HepG2 (cell line): Measurements from ENCODE around the gene TOR4A. TPM values are rescaled to one million over a fixed set of nuclear protein-coding genes. Genes with fewer than 3 reads are reported as not detected.
A peak's percentile ranks its signal among the peaks of the same experiment; 100 is the strongest.

Experiments
- CCAR2 ChIP-seq: fragments of 200-400 bp; formaldehyde crosslinking; optimal IDR thresholded peaks from 2 replicates; pipeline ENCODE3; 2018; ENCODE audit warnings: low read depth, mild to moderate bottlenecking, low read length, moderate library complexity
- DMTF1 ChIP-seq: sonication (generic); formaldehyde crosslinking; IDR thresholded peaks from 2 replicates; pipeline ENCODE4 v1.4.0; 2020; ENCODE audit warnings: mild to moderate bottlenecking, missing genetic modification reagents
- GFI1 ChIP-seq: sonication (generic); formaldehyde crosslinking; IDR thresholded peaks from 2 replicates; pipeline ENCODE4 v1.5.0; 2020; ENCODE audit warnings: missing genetic modification reagents, mild to moderate bottlenecking, borderline replicate concordance
- KMT2A ChIP-seq: sonication (generic); formaldehyde crosslinking; IDR thresholded peaks from 2 replicates; pipeline ENCODE4 v1.4.0; 2020; ENCODE audit warnings: missing genetic modification reagents
- LBX2 ChIP-seq: sonication (generic); formaldehyde crosslinking; IDR thresholded peaks from 2 replicates; pipeline ENCODE4 v1.5.0; 2020; ENCODE audit warnings: missing genetic modification reagents, mild to moderate bottlenecking, borderline replicate concordance
- MXD1 ChIP-seq: sonication (generic); formaldehyde crosslinking; IDR thresholded peaks from 2 replicates; pipeline ENCODE4 v1.4.0; 2020; ENCODE audit warnings: mild to moderate bottlenecking, missing genetic modification reagents
- NR2F1 ChIP-seq, 2 experiments: fragments of 450-650 bp in 1 of 2; formaldehyde crosslinking in 1 of 2; IDR thresholded peaks; 2 replicates each; pipeline versions ENCODE4 v1.5.0 to v1.6.1; 2016 to 2020; ENCODE audit warnings: mild to moderate bottlenecking in 1 of 2, missing compliant biosample characterization in 1 of 2, missing genetic modification reagents in 1 of 2, moderate library complexity in 1 of 2
- POLR2A ChIP-seq, 2 experiments: IDR thresholded peaks; 2 replicates each; pipeline ENCODE4 v1.6.1; 2011; ENCODE audit warnings: low read depth in 2 of 2, low read length in 2 of 2, mild to moderate bottlenecking in 1 of 2, moderate library complexity in 1 of 2; ENCODE audit not compliant: insufficient read depth in 1 of 2
- ZNF143 ChIP-seq: sonication (generic); formaldehyde crosslinking; IDR thresholded peaks from 2 replicates; pipeline ENCODE4 v1.4.0; 2020; ENCODE audit warnings: missing genetic modification reagents
- ZNF230 ChIP-seq: sonication (generic); formaldehyde crosslinking; IDR thresholded peaks from 2 replicates; pipeline ENCODE4 v1.4.0; 2020; ENCODE audit warnings: mild to moderate bottlenecking, missing genetic modification reagents
- ZNF234 ChIP-seq: sonication (generic); formaldehyde crosslinking; conservative IDR thresholded peaks from 2 replicates; pipeline ENCODE4 v1.5.1; 2020; ENCODE audit warnings: mild to moderate bottlenecking, missing genetic modification reagents
- ZNF235 ChIP-seq: sonication (generic); formaldehyde crosslinking; IDR thresholded peaks from 2 replicates; pipeline ENCODE4 v1.8.1; 2023; ENCODE audit warnings: mild to moderate bottlenecking, missing genetic modification reagents, borderline replicate concordance
- ZNF546 ChIP-seq: sonication (generic); formaldehyde crosslinking; conservative IDR thresholded peaks from 2 replicates; pipeline ENCODE4 v1.8.1; 2023; ENCODE audit warnings: mild to moderate bottlenecking, missing genetic modification reagents
- ZNF609 ChIP-seq: sonication (generic); formaldehyde crosslinking; IDR thresholded peaks from 2 replicates; pipeline ENCODE4 v1.4.0; 2020; ENCODE audit warnings: mild to moderate bottlenecking, missing genetic modification reagents, borderline replicate concordance
- ZNF652 ChIP-seq: IDR thresholded peaks from 2 replicates; pipeline ENCODE4 v1.6.1; 2016; ENCODE audit warnings: low read depth, borderline replicate concordance
- ZNF800 ChIP-seq: sonication (generic); formaldehyde crosslinking; IDR thresholded peaks from 2 replicates; pipeline ENCODE4 v1.4.0; 2020; ENCODE audit warnings: missing genetic modification reagents
- polyA plus RNA-seq, 8 experiments: library from polyadenylated mRNA; depleted of rRNA in 3 of 8; stranded (reverse) in 7 of 8; unstranded in 1 of 8; fragments of >200 nt; fragmentation: Illumina TruSeq in 4 of 8; extraction: Trizol in 4 of 8; gene quantifications; 2 replicates each; pipeline versions ENCODE4 v1.2.1 to v1.2.3, GENCODE V29; 2011 to 2016; ENCODE audit warnings: low read depth in 4 of 8, missing spikeins in 1 of 8, mixed read lengths in 1 of 8; ENCODE audit not compliant: insufficient read depth in 1 of 8
- total RNA-seq, 5 experiments: library from RNA; depleted of rRNA; stranded (reverse); fragments of >200 nt; fragmentation: Illumina TruSeq; extraction: Trizol; gene quantifications; 2 replicates each; pipeline ENCODE4 v1.2.3, GENCODE V29; 2016; ENCODE audit warnings: low read depth in 1 of 5

TOR4A gene
- total and polyA plus RNA-seq, 2 of the 13 experiments (the other 11 are each of a cell fraction or from before 2014, with no cell fraction given), result 11.1 to 14.2 TPM

- peak; percentile 71 for TF ChIP-seq ZNF143 (CRISPR knock-in tag)
- 0 out of 4 replicates have a peak, but pooled peaks of 1 of the 2 experiments have one; percentile 51 for TF ChIP-seq NR2F1 (CRISPR knock-in tag; IDR thresholded peaks at IDR 0.05)
- peak in 1 of 2 experiments; percentile 50; a peak in 1 of 4 replicates for TF ChIP-seq POLR2A (IDR thresholded peaks at IDR 0.05; ENCODE audit: insufficient read depth in 1 of 2, low read depth in 2 of 2, low read length in 2 of 2)
- peak; percentile 67 for TF ChIP-seq KMT2A (CRISPR knock-in tag)
- peak; percentile 74; the same call in 1 of the 2 replicates for TF ChIP-seq GFI1 (CRISPR knock-in tag)
- TF ChIP-seq ZNF800 (CRISPR knock-in tag), result peak; percentile 89
- TF ChIP-seq ZNF609, result peak; percentile 32; the same call in 1 of the 2 replicates
- peak; percentile 66; the same call in 1 of the 2 replicates for TF ChIP-seq LBX2 (CRISPR knock-in tag)
- 0 out of 2 replicates have a peak, but pooled peaks have one; percentile 34 for TF ChIP-seq DMTF1 (CRISPR knock-in tag)
- TF ChIP-seq ZNF652, result no peak
- TF ChIP-seq MXD1, result peak; percentile 92
- no peak for TF ChIP-seq CCAR2
- 0 out of 2 replicates have a peak, but pooled peaks have one; percentile 71 for TF ChIP-seq ZNF235
- TF ChIP-seq ZNF546 (CRISPR knock-in tag), result 0 out of 2 replicates have a peak, but pooled peaks have one; percentile 26
- 0 out of 2 replicates have a peak, but pooled peaks have one; percentile 49 for TF ChIP-seq ZNF234 (CRISPR knock-in tag)
- TF ChIP-seq ZNF230, result peak; percentile 57; the same call in 1 of the 2 replicates
Observed at GRCh38 chr9:137240318-137240840, 37.1 kb upstream of the TOR4A start (continued).
